NB4 (cell line): ENCODE results near the gene GRK6.
A peak's percentile ranks its signal among the peaks of the same experiment; 100 is the strongest.

Source experiments
- DNase-seq: peaks from one replicate; pipeline ENCODE4 v3.0.0; 2010; ENCODE audit warnings: low read depth
- H3K4me3 ChIP-seq: one replicate; pipeline ENCODE4 v1.5.1; 2011; ENCODE audit warnings: mild to moderate bottlenecking, low read depth, low read length, moderate library complexity
- MYC ChIP-seq: IDR thresholded peaks from 2 replicates; pipeline ENCODE4 v1.6.1; 2011; ENCODE audit warnings: low read depth, low read length
- POLR2A ChIP-seq: IDR thresholded peaks from 2 replicates; pipeline ENCODE4 v1.6.1; 2011; ENCODE audit warnings: mild to moderate bottlenecking; ENCODE audit not compliant: insufficient read length; ENCODE audit errors: extremely low read depth
- TF ChIP-seq, protein P1 (sequence below): IDR thresholded peaks from 2 replicates; pipeline ENCODE4 v1.6.1; 2011; ENCODE audit warnings: low read depth, low read length
- TF ChIP-seq, protein P2 (sequence below): IDR thresholded peaks from one replicate; pipeline ENCODE4 v1.5.1; 2012; ENCODE audit warnings: low read depth, low read length

The GRK6 gene

DNA sequence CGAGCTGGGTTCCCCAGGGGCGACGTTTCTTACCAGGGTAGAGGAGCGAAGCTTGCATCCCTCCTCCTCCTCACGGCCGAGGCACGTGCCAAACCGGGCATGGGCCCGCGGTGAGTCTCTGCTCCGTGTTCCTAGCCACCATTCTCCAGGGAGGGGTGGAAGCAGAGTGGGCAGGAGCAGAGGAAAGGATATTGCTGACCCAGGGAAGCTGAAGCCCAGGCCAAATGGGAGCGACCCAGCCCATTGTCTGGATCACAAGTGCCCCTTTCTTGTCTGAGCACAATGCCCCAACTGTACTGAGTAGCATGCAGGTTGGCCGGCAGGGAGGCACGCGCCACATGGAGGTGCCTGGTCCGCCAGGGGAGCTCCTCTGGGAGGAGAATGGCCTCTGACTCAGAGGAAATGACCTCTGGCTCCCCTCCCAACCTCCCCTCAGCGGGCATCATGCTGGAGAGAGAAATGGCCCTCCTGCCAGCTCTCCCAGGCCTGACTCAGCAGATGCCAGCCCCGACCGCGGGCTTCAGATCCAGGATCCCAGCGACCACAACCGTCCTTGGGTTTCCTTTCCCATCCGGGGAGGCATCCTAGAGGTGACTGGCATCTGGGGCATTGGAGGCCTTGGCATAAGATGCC is 21.3 kb downstream of the GRK6 start:
- H3K4me3 ChIP-seq = peak overlapping the region; percentile 55
- TF ChIP-seq MYC = peak; percentile 66; the same call in 1 of the 2 replicates
- TF ChIP-seq POLR2A = no peak
- peak; percentile 82 for DNase-seq

DNA sequence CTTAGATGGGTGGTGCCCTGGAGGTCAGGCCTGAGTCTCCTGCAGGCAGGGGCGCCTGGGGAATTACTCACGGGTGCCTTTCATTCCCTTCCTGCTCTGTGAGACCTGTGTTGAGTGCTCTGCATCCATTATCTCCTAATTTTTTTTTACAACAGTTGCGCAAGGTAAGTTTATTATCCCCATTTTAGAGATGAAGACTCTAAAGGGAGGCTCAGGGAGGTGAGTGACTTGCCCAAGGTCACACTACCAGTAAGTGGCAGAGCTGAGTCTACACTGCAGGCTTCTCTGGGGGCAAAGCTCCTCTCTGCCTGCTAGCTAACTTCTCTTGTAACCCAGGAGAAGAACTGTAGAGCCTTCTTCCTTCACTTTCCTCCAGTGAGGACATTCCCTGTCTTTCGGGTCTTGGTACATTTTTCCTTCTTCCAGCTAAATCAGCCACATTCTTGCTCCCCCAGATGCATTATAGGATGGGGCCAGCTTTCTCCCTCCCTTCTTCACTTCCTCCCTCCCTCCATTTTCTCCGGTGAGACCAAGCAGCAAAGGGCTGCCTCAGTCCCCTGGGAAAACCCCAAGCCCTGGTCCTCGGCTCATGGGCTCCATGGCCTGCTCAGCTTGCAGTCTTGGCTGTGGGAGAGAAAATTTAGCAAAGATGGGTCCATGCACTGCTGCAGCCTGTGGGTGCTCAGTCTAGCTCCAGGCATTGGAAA is 21.9 kb downstream of the GRK6 start:
- TF ChIP-seq, protein P1, sequence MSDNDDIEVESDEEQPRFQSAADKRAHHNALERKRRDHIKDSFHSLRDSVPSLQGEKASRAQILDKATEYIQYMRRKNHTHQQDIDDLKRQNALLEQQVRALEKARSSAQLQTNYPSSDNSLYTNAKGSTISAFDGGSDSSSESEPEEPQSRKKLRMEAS = no peak
- TF ChIP-seq, protein P2, sequence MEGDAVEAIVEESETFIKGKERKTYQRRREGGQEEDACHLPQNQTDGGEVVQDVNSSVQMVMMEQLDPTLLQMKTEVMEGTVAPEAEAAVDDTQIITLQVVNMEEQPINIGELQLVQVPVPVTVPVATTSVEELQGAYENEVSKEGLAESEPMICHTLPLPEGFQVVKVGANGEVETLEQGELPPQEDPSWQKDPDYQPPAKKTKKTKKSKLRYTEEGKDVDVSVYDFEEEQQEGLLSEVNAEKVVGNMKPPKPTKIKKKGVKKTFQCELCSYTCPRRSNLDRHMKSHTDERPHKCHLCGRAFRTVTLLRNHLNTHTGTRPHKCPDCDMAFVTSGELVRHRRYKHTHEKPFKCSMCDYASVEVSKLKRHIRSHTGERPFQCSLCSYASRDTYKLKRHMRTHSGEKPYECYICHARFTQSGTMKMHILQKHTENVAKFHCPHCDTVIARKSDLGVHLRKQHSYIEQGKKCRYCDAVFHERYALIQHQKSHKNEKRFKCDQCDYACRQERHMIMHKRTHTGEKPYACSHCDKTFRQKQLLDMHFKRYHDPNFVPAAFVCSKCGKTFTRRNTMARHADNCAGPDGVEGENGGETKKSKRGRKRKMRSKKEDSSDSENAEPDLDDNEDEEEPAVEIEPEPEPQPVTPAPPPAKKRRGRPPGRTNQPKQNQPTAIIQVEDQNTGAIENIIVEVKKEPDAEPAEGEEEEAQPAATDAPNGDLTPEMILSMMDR = no peak
- TF ChIP-seq MYC (no peak), POLR2A (no peak)
- peak overlapping the region; percentile 25 for H3K4me3 ChIP-seq
- peak; percentile 56 for DNase-seq

DNA sequence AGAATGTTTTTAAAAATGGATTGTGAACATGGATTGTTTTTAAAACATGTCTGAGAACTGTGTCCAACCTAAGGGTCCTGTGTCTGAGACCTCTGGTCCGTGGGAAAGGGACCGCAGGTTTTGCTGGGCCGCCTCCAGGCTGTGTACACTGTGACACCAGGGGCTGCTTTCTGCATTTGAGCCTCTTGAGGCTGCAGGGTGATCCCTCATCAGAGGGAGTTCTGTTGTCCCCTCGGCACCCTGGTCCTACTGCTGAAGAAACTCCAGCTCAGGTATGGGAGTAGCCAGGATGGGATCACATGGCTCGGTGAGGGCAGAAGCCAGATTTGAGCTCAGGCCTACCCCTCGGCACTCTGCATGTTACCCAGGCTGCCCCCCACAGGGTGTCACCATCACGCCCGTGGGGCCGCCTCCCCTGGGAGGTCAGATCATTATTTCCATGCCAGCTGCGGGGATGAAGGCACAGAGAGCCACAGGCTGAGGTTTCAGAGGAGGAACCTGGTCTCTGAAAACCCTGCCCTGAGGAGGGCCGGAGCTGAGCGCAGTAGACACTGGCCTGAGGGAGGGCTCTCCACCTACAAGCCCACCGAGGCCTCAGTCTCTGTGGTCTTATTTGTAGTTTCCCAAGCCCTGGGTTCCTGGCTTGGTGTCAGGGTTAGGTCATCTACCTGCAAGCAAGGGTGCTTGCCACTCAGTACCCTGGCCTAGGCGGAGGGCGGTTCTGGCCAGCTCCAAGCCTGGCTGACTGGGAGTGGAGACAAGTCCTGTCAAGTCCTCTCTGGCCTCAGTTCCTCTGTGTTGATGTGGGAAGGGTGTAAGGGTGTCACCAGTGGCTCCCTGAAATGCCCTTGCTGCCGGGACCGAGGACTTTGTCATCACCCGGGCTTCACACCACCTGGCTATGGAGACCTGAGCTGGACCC is 22.9 kb downstream of the GRK6 start:
- DNase-seq = no peak
- H3K4me3 ChIP-seq = no peak overlapping the region
- TF ChIP-seq, protein P2 = no peak
- TF ChIP-seq, protein P1 = no peak
- TF ChIP-seq POLR2A (no peak), MYC (no peak)

DNA sequence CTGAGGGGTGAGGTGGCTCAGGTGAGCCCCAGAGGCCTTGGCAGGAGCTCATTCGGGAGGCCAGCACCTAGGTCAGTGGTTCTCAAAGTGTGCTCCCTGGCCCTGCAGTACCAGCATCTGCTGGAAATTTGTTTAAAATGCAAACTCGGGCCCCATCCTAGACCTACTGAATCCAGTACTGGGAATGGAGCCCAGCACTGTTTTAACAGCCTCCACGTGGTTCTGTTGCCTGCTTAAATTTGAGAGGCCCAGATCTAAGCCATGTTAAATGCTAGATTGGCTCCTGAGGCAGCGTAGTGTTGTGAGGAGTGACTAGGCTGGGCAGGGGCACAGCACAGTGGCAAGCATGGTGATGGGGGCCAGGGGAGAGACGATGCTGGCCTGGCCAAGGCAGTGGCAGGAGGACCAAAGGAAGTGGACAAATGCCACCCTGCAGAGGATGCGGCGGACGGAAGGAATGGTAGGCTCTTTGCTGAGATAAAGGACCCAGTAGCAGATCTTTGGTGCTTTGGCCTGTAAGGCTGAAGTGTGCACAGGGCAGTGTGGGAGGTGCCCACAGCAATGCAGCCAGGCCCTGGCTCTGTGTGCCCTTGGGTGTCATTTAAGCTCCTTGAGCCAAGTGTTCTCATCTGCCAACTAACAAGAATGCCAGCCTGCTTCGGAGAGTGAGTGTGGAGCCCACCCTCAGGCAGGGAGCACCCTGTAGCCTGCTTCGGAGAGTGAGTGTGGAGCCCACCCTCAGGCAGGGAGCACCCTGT is 24.4 kb downstream of the GRK6 start:
- TF ChIP-seq, protein P1 = no peak
- TF ChIP-seq MYC = no peak
- no peak for TF ChIP-seq POLR2A
- TF ChIP-seq, protein P2 = no peak
- no peak for DNase-seq
- no peak overlapping the region for H3K4me3 ChIP-seq

DNA sequence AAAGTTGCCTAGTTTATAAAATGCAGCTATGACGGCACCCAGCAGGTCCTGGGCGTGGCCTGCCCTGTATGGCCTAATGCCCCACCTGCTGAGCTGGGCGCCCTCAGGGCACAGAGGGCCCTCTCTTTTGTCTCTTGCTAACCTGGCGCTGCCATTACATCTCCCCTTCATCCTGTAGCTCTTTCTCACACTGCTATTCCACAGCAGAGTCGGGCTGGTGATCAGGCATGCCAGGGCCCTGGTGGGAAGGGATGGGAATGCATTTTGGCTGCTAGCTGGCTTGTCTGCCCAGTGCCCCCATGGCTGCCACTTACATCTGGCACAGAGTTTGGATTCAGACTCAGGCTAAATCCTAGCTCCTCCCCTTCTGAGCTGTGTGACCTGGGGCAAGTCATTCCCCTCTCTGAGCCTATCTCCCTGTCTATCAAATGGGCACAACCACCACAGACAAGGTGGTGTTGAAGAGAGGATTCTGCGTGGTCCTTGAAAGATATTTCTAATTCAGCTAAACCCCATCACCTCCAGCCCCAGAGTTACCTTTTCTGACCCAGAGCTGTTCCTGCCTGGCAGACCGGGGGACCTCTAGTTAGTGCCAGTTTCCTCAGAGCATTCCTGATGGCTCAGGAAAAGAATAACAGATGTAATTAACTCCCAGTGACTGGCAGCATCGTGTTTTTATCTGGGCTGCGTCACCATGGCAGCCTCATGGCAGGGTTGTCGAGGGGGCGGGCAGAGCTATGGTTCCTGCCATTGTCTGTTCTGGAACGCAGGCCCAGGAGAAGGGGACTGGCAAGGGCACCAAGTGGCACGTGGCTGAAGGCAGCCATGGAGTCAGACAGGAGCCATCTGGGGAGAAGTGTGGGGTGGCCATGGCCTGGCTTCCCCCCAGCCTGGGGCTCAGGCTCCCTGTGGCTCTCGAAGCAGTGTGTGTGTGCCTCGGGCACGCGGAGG is 26.5 kb downstream of the GRK6 start:
- no peak overlapping the region for H3K4me3 ChIP-seq
- no peak for DNase-seq
- TF ChIP-seq, protein P2 = no peak
